HepG2 (cell line): ENCODE data around the gene DCTN3. TPM values are rescaled to one million over a fixed set of nuclear protein-coding genes. Genes with fewer than 3 reads are reported as not detected.

Experiments
- ARHGAP35 ChIP-seq: sonication (generic); formaldehyde crosslinking; IDR thresholded peaks from 2 replicates; pipeline ENCODE4 v1.9.0; 2022; ENCODE audit warnings: mild to moderate bottlenecking, inconsistent platforms, moderate library complexity, missing genetic modification reagents, borderline replicate concordance
- ATF7-NPFF ChIP-seq: sonication (generic); formaldehyde crosslinking; IDR thresholded peaks from 2 replicates; pipeline ENCODE4 v1.8.1; 2023; ENCODE audit warnings: mild to moderate bottlenecking, low read depth, missing genetic modification reagents, moderate library complexity
- BORCS8-MEF2B ChIP-seq: sonication (generic); formaldehyde crosslinking; IDR thresholded peaks from 2 replicates; pipeline ENCODE4 v1.8.0; 2022; ENCODE audit warnings: mild to moderate bottlenecking, missing genetic modification reagents
- CBX5 ChIP-seq: sonication (generic); formaldehyde crosslinking; IDR thresholded peaks from 2 replicates; pipeline ENCODE4 v1.4.0; 2020; ENCODE audit warnings: missing genetic modification reagents, borderline replicate concordance
- EED ChIP-seq: sonication (generic); formaldehyde crosslinking; IDR thresholded peaks from 2 replicates; pipeline ENCODE4 v1.5.0; 2020; ENCODE audit warnings: mild to moderate bottlenecking, missing genetic modification reagents
- HMGXB4 ChIP-seq, 2 experiments: sonication (generic) in 1 of 2; formaldehyde crosslinking in 1 of 2; IDR thresholded peaks; 2 replicates each; pipeline versions ENCODE4 v1.4.0 to v1.6.1; 2018 to 2020; ENCODE audit warnings: missing genetic modification reagents in 2 of 2, borderline replicate concordance in 1 of 2, low read depth in 1 of 2, mild to moderate bottlenecking in 1 of 2, missing biosample characterization in 1 of 2
- IKZF5 ChIP-seq: IDR thresholded peaks from 2 replicates; pipeline ENCODE4 v1.6.1; 2018; ENCODE audit warnings: missing genetic modification reagents, mild to moderate bottlenecking, missing compliant biosample characterization
- KLF6 ChIP-seq: IDR thresholded peaks from 2 replicates; pipeline ENCODE4 v1.8.0; 2016; ENCODE audit warnings: missing biosample characterization, missing genetic modification reagents
- LCORL ChIP-seq, 2 experiments: fragments of 450-650 bp in 1 of 2; sonication (generic) in 1 of 2; formaldehyde crosslinking in 1 of 2; IDR thresholded peaks; 2 replicates each; pipeline versions ENCODE4 v1.5.0 to v1.6.1; 2017 to 2020; ENCODE audit warnings: antibody characterized with exemption in 1 of 2, missing genetic modification reagents in 1 of 2
- NCOA5 ChIP-seq: sonication (generic); formaldehyde crosslinking; IDR thresholded peaks from 2 replicates; pipeline ENCODE4 v1.4.0; 2020; ENCODE audit warnings: missing genetic modification reagents
- SOX5 ChIP-seq: IDR thresholded peaks from 2 replicates; pipeline ENCODE4 v1.6.1; 2016; ENCODE audit warnings: borderline replicate concordance
- UBTF ChIP-seq: sonication (generic); formaldehyde crosslinking; IDR thresholded peaks from 2 replicates; pipeline ENCODE4 v1.4.0; 2020; ENCODE audit warnings: mild to moderate bottlenecking, missing genetic modification reagents
- ZFY ChIP-seq: sonication (generic); formaldehyde crosslinking; IDR thresholded peaks from 2 replicates; pipeline ENCODE4 v1.4.0; 2020; ENCODE audit warnings: missing genetic modification reagents
- ZNF777 ChIP-seq: sonication (generic); formaldehyde crosslinking; IDR thresholded peaks from 2 replicates; pipeline ENCODE4 v1.4.0; 2020; ENCODE audit warnings: missing genetic modification reagents
- polyA plus RNA-seq, 8 experiments: library from polyadenylated mRNA; depleted of rRNA in 3 of 8; stranded (reverse) in 7 of 8; unstranded in 1 of 8; fragments of >200 nt; fragmentation: Illumina TruSeq in 4 of 8; extraction: Trizol in 4 of 8; gene quantifications; 2 replicates each; pipeline versions ENCODE4 v1.2.1 to v1.2.3, GENCODE V29; 2011 to 2016; ENCODE audit warnings: low read depth in 4 of 8, missing spikeins in 1 of 8, mixed read lengths in 1 of 8; ENCODE audit not compliant: insufficient read depth in 1 of 8
- total RNA-seq, 5 experiments: library from RNA; depleted of rRNA; stranded (reverse); fragments of >200 nt; fragmentation: Illumina TruSeq; extraction: Trizol; gene quantifications; 2 replicates each; pipeline ENCODE4 v1.2.3, GENCODE V29; 2016; ENCODE audit warnings: low read depth in 1 of 5
- TF ChIP-seq, protein P1 (sequence below): sonication (generic); formaldehyde crosslinking; IDR thresholded peaks from 2 replicates; pipeline ENCODE4 v1.9.0; 2022; ENCODE audit warnings: missing genetic modification reagents, mild to moderate bottlenecking, borderline replicate concordance
- TF ChIP-seq, protein P2 (sequence below): sonication (generic); formaldehyde crosslinking; IDR thresholded peaks from 2 replicates; pipeline ENCODE4 v1.4.0; 2020; ENCODE audit warnings: missing genetic modification reagents

The DCTN3 gene
- total and polyA plus RNA-seq, 2 of the 13 experiments (the other 11 are each of a cell fraction or from before 2014, with no cell fraction given): 27.4 to 34.5 TPM

DNA sequence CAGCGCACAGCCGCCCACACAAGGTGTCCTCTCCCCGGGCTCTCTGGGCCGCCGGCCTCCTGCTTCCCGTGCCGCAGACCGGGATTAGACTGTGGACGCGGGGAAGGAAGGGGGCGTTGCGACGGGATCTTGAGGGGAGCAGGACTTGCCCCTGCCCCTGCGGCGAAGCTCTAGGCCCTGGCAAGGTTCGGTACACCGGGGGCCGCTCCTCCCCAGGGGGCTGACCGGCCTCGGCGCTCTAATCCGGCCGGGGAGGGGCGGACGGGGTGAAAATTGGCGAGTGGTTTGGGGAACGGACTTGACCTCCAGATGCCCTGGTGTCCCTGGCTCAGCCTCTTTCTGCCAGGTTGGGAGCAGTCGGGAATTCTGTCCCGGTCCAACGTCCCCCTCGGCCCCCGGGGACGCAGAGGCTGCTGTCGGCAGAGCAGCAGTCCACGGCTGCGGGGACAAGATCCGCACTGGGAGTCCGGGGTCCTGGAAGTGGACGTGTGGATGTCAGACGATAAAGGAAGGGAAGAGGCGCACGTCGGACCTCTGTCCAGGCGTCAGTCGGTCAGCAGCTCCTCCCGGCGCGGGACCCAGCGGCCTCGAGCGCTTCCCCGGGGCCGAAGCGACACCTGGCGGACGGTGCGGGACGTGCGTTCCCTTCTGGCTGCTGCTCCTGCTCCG, 28.9 kb downstream of the DCTN3 start (continued):
- TF ChIP-seq HMGXB4 (CRISPR knock-in tag; IDR thresholded peaks at IDR 0.05; ENCODE audit: borderline replicate concordance in 1 of 2, low read depth in 1 of 2): peak; percentile 48 to 59; a peak in 1 of 4 replicates
- no peak for TF ChIP-seq ARHGAP35 (CRISPR knock-in tag)
- 0 out of 2 replicates have a peak, but pooled peaks have one; percentile 19 for TF ChIP-seq SOX5 (CRISPR knock-in tag)
- no peak for TF ChIP-seq ATF7-NPFF
- 0 out of 2 replicates have a peak, but pooled peaks have one; percentile 33 for TF ChIP-seq EED (CRISPR knock-in tag)
- no peak for TF ChIP-seq NCOA5 (CRISPR knock-in tag)
- TF ChIP-seq ZFY (CRISPR knock-in tag): peak; percentile 22; the same call in 1 of the 2 replicates
- TF ChIP-seq, protein P1, sequence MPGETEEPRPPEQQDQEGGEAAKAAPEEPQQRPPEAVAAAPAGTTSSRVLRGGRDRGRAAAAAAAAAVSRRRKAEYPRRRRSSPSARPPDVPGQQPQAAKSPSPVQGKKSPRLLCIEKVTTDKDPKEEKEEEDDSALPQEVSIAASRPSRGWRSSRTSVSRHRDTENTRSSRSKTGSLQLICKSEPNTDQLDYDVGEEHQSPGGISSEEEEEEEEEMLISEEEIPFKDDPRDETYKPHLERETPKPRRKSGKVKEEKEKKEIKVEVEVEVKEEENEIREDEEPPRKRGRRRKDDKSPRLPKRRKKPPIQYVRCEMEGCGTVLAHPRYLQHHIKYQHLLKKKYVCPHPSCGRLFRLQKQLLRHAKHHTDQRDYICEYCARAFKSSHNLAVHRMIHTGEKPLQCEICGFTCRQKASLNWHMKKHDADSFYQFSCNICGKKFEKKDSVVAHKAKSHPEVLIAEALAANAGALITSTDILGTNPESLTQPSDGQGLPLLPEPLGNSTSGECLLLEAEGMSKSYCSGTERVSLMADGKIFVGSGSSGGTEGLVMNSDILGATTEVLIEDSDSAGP (CRISPR knock-in tag): peak; percentile 66
- peak; percentile 69 for TF ChIP-seq UBTF
- TF ChIP-seq BORCS8-MEF2B: 0 out of 2 replicates have a peak, but pooled peaks have one; percentile 49
- TF ChIP-seq IKZF5: peak; percentile 35; the same call in 1 of the 2 replicates
- no peak for TF ChIP-seq KLF6 (CRISPR knock-in tag)
- TF ChIP-seq, protein P2, sequence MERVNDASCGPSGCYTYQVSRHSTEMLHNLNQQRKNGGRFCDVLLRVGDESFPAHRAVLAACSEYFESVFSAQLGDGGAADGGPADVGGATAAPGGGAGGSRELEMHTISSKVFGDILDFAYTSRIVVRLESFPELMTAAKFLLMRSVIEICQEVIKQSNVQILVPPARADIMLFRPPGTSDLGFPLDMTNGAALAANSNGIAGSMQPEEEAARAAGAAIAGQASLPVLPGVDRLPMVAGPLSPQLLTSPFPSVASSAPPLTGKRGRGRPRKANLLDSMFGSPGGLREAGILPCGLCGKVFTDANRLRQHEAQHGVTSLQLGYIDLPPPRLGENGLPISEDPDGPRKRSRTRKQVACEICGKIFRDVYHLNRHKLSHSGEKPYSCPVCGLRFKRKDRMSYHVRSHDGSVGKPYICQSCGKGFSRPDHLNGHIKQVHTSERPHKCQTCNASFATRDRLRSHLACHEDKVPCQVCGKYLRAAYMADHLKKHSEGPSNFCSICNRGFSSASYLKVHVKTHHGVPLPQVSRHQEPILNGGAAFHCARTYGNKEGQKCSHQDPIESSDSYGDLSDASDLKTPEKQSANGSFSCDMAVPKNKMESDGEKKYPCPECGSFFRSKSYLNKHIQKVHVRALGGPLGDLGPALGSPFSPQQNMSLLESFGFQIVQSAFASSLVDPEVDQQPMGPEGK (CRISPR knock-in tag): peak; percentile 53; the same call in 1 of the 2 replicates
- no peak for TF ChIP-seq LCORL (IDR thresholded peaks at IDR 0.05)
- peak; percentile 61 for TF ChIP-seq LCORL (CRISPR knock-in tag; IDR thresholded peaks at IDR 0.05)
- TF ChIP-seq CBX5: 0 out of 2 replicates have a peak, but pooled peaks have one; percentile 52
- TF ChIP-seq ZNF777 (CRISPR knock-in tag): peak; percentile 94
